Uterus (tissue), 2 donors: ENCODE results near the gene SELENOI.

Experiments
- POLR2A ChIP-seq, 2 donors: fragments of 450-650 bp; IDR thresholded peaks; one replicate each; pipeline ENCODE4 v1.6.1; 2016; ENCODE audit warnings: antibody characterized with exemption in 2 of 2, mild to moderate bottlenecking in 1 of 2, moderate library complexity in 1 of 2
- TF ChIP-seq, protein P1 (sequence below), 4 experiments: fragments of 200-600 bp in 2 of 4; fragments of 450-650 bp in 2 of 4; sonication (generic) in 2 of 4; IDR thresholded peaks; one replicate each; pipeline ENCODE4 v1.5.1; 2016 to 2019; ENCODE audit warnings: antibody characterized with exemption in 4 of 4, mild to moderate bottlenecking in 2 of 4, moderate library complexity in 1 of 4

DNA sequence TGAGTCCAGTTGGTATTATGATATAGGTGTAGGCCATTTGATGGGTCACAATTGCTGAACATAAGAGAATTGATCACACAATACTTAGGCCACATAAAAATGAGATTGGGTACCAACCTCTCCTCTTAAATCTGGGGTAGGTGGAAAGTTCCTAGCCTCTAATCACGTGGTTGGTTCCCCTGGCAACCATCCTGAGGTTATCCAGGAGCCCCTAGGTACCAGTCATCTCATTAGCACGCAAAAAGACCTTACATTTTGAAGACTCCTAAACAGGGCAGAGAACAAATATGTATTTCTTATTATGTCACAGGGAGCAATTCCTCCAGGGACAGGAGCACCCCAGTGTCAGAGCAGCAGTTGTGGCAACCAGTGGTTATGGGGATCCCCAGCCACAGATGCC lies 12.7 kb upstream of the SELENOI start:
- no peak for TF ChIP-seq POLR2A (IDR thresholded peaks at IDR 0.05)
- TF ChIP-seq, protein P1, sequence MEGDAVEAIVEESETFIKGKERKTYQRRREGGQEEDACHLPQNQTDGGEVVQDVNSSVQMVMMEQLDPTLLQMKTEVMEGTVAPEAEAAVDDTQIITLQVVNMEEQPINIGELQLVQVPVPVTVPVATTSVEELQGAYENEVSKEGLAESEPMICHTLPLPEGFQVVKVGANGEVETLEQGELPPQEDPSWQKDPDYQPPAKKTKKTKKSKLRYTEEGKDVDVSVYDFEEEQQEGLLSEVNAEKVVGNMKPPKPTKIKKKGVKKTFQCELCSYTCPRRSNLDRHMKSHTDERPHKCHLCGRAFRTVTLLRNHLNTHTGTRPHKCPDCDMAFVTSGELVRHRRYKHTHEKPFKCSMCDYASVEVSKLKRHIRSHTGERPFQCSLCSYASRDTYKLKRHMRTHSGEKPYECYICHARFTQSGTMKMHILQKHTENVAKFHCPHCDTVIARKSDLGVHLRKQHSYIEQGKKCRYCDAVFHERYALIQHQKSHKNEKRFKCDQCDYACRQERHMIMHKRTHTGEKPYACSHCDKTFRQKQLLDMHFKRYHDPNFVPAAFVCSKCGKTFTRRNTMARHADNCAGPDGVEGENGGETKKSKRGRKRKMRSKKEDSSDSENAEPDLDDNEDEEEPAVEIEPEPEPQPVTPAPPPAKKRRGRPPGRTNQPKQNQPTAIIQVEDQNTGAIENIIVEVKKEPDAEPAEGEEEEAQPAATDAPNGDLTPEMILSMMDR (IDR thresholded peaks at IDR 0.05): no peak
